DMS 273 treated with DMSO at 0.1 percent for 48 hours (cell line): ENCODE measurements around the gene HEXIM1.
"Not testable (repeated sequence)": the region's sequence is repeated elsewhere in the genome, so short reads cannot be mapped to it uniquely, and the experiment has no call there.

Experiments used
- DNase-seq: peaks from one replicate; lab custom pipeline; 2025; lab: John Stamatoyannopoulos, UW

HEXIM1 gene

GRCh38 chr17:45114117-45114932 lies 34.0 kb upstream of the HEXIM1 start:
- no peak for DNase-seq

- no peak for DNase-seq
These were observed 33.2 kb upstream of the HEXIM1 start for GRCh38 chr17:45115015-45115625.

- DNase-seq: no peak
These were observed 32.4 kb upstream of the HEXIM1 start for GRCh38 chr17:45115871-45116270.

GRCh38 chr17:45116434-45117016 lies 31.8 kb upstream of the HEXIM1 start:
- no peak for DNase-seq

GRCh38 chr17:45117334-45117733 lies 30.9 kb upstream of the HEXIM1 start:
- no peak for DNase-seq

GRCh38 chr17:45117848-45118646 lies 30.2 kb upstream of the HEXIM1 start:
- no peak for DNase-seq

- no peak for DNase-seq
These were observed 29.6 kb upstream of the HEXIM1 start for GRCh38 chr17:45118691-45119090.

GRCh38 chr17:45119964-45120363 lies 28.3 kb upstream of the HEXIM1 start:
- no peak for DNase-seq

- no peak for DNase-seq
These were observed 27.7 kb upstream of the HEXIM1 start for GRCh38 chr17:45120558-45120957.

GRCh38 chr17:45121055-45121454 lies 27.2 kb upstream of the HEXIM1 start:
- no peak for DNase-seq

DNA sequence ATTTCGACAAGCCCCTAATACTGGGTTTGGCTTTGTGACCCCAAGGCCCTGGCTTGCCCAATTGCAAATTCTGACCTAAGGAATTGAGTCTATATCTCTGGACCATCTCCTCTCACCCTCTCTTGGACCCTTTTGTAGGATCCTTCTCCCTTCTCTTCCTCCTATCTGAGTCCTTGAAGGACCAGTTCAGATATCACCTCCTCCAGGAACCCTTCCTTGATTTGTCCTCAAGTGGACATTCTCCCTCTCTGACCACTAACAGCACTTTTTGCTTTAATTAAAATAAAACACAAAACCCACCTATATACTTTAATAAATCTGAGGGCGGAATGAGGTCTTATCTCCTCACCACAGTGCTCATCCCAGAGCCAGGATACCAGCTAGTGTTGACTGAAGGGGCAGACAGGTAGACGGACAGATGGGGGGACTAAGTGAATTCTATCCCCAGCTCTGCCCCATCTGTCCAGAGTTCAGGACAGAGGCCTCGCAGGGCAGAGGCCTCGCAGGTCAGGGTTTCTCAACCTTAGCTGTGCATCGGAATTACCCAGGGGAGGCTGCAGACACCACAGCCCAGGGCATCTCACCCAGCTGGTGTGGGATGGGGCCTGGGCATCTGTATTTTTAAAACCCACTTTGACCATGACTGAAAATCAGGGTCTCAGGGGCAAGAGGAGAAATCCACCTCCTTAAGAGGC lies 25.1 kb upstream of the HEXIM1 start:
- no peak for DNase-seq

DNA sequence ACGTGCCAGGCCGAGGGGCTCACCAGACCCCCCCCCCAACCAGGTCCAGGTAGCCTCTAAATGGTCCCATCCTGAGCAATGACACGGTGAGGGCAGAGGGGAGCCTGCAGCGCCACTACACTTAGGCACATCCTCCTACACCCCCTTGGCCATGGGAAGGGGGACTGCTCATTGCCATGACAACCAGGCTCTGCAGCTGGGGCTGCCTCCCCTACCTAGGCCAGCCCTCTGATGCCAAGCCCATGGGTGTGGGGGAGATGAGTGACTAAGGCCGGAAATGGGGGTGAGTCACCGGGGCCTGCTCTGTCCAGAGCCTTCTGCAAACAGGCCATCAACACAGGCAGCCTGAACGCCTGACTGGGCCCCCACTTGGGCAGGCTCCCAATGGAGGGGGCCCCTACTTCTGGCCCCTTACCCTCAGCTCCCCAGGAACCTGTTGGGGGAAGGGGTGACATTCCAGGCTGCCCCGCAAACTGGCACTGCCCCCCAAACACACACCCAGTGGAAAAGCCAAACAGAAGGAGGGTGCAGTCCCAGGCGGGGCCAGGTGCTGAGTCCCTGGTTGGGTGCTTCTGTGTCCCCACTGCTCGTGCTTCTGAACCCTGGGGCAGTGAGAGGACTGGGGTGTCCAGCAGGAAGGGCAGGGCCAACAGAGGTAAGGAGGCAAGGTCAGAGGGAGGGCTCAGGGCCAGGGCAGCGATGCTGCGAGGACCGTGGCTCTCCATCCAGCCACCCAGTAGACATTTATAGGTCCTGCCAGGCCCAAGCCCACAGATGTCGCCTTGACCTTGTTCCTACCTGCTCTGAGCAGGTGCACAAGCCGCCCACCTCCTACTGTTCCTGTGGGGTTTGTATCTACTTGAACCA lies 24.1 kb upstream of the HEXIM1 start:
- DNase-seq: no peak

- DNase-seq: not testable (repeated sequence)
These were observed 23.5 kb upstream of the HEXIM1 start for GRCh38 chr17:45124797-45125122.

DNA sequence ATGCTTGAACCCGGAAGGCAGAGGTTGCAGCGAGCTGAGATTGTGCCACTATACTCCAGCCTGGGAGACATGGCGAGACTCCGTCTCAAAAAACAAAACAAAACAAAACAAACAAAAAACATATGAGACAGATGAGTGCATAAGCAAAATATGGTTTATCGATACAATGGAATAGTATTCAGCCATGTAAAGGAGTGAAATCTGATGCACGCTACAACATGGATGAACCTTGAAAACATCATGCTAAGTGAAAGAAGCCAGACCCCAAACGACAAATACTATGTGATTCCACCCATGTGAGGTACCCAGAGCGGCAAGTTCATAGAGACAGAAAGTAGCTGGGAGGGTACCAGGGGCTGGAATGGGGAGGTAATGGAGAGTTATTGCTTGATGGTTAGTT lies 22.8 kb upstream of the HEXIM1 start:
- DNase-seq: no peak

GRCh38 chr17:45127207-45127547 lies 21.1 kb upstream of the HEXIM1 start:
- no peak for DNase-seq

- DNase-seq: no peak
These were observed 20.6 kb upstream of the HEXIM1 start for GRCh38 chr17:45127548-45128300.

DNA sequence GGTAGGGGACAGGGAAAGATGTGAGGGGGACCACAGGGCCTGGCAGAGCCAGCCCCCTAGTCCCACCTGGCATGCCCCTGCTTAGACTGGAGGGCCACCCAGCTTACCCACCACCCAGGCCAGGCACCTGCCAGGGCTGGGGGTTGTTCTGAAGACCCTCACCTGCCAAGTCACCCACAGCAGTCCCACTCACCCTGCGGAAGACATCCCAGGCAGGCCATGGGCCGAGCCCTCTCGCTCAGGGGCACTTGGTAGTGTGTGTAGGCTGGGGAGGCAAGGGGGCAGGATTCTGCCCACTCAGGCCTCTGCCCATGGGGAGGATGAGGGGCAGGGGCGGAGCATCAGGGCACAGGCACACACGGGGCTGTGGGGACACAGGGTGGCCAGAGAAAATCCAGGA lies 19.9 kb upstream of the HEXIM1 start:
- no peak for DNase-seq

- DNase-seq: no peak
These were observed 19.3 kb upstream of the HEXIM1 start for GRCh38 chr17:45128989-45129388.

GRCh38 chr17:45129426-45129939 lies 18.8 kb upstream of the HEXIM1 start:
- DNase-seq: no peak
